Stimulated activated CD8-positive, alpha-beta memory T cell treated with anti-CD3 and anti-CD28 coated beads, Interleukin-4, amount 100 ng/mL, for 4 hours (primary cell): ENCODE results near the gene CX3CL1.
"Not testable (repeated sequence)": the region's sequence is repeated elsewhere in the genome, so short reads cannot be mapped to it uniquely, and the experiment has no call there.

ENCODE experiments used
- DNase-seq, 2 donors: peaks; one replicate each; pipeline ENCODE4 v3.0.0-alpha.2; 2020; ENCODE audit warnings: low read depth in 2 of 2, low spot score in 1 of 2

CX3CL1 gene

DNA sequence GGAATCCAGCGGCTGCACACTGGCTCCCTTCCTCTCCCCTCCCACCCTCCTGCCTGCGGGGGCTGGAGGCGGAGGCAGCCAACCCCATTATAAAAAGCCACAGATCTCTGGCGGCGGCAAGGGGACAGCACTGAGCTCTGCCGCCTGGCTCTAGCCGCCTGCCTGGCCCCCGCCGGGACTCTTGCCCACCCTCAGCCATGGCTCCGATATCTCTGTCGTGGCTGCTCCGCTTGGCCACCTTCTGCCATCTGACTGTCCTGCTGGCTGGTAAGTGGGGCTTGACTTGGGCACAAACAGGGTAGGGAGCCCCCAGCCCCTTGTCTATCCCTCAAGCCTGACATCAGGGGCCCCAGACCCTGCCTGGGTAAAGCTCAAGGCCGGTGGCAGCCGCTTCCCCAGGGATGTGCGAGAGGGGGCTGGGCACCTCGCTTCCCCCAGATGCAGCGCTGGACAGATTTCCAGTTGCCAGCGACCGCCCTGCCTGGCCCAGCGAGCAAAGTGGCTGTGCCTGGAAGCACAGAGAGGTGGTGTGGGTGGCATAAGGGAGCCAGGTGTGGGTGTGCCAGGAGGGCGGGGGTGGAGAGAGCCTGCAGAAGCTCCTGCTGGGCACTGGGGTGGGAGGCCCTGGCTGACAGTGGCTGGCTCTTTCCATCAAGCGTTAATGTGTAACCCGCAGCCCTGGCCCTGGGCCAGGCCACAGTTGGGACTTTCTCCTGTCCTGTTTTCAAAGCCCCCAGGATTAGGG is at the start of gene CX3CL1:
CX3CL1 (plus strand) TSS at position 119 of the 745 bp plus-strand sequence; CDS start at position 198, 79 bp downstream.
- no peak for DNase-seq

DNA sequence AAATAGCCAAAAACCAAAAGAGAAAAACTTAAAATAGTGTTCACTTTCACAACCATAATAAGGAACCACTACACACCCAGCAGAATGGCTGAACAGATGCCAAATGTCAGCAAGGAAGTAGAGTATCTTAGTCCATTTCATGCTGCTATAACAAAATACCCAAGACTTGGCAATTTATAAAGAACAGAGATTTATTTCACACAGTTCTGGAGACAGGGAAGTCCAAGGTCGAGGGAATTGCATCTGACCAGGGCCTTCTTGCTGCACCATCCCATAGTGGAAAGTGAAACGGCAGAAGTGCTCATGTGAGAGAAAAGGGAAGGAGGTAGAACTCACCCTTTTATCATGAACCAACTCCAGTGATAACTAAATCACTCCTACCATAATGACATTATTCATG is 47.5 kb upstream of the CX3CL1 start:
- DNase-seq, result no peak

DNA sequence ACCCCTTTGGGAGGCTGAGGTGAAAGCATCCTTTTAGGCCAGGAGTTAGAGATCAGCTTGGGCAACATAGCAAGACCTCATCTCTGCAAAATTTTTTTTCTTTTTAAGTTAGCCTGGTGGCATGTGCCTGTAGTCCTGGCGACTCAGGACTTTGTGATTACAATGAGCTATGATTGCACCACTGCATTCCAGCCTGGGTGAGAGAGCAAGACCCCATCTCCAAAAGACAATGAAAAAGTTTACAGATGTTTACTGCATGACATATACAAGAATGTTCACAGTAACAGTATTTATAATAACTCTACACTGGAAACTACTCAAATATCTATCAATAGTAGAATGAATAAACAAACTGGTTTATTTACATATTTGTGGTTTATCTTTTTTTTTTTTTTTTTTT is 46.8 kb upstream of the CX3CL1 start:
- no peak for DNase-seq

DNA sequence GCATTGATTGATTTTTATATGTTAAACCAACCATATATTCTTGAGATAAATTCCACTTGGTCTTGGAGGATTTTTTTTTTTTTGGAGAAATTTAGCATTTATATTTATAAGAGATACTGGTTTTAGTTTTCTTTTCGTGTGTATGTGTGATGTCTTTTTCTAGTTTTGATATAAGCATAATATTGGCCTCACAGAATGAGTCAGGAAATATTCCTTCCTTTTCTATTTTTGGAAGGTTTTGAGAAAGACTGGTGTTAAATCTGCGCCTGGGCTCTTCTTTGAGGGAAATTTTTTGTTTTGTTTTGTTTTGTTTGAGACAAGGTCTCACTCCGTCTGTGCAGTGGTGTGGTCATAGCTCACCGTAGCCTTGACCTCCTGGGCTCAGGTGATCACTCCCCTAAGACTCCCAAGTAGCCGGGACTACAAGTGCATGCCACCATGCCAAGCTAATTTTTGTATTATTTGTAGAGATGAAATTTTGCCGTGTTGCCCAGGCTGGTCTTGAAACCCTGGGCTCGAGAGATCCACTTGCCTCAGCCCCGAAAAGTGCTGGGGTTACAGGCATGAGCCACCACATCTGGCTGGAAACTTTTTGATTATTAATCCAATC is 42.5 kb upstream of the CX3CL1 start:
- no peak for DNase-seq

DNA sequence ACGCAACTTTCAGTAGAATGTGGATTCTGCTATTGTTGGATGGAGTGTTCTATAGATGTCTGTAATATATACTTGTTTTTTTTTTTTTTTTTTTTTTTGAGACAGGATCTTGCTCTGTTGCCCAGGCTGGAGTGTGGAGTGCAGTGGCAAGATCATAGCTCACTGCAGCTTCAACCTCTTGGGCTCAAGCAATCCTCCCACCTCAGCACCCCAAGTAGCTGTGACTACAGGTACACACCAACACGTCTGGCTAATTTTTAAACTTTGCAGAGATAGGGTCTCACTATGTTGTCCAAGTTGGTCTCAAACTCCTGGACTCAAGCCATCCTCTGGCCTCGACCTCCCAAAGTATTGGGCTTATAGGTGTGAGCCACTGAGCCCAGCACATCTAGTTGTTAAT is 40.9 kb upstream of the CX3CL1 start:
- no peak for DNase-seq

DNA sequence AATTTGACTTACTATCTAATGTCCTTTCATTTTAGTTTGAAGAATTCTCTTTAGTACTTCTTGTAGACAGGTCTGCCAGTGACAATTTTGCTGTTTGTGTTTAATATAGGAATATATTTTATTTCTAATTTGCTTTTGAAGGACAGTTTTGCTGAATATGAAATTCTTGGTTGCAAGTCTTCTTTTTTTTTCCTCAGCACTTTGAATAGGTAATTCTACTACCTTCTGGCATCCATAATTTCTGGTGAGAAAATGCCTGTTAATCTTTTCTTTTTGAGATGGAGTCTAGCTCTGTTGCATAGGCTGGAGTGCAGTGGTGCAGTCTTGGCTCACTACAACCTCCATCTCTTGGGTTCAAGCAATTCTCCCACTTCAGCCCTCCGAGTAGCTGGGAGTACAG is 38.9 kb upstream of the CX3CL1 start:
- no peak for DNase-seq

DNA sequence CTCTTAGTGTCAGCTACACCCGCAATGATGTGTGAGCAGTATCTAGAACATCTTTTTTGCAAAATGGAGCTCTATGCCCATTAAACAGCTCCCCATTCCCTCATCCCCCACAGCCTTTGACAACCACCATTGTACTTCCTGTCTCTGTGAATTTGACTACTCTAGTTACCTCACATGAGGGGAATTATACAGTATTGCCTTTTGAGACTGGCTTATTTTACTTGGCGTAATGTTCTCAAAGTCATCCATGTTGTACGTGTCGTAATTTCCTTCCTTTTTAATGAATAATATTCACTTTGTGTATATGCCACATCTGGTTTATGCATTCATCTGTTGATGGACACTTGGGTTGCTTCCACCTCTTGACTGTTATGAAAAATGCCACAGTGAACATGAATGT is 36.9 kb upstream of the CX3CL1 start:
- no peak for DNase-seq

DNA sequence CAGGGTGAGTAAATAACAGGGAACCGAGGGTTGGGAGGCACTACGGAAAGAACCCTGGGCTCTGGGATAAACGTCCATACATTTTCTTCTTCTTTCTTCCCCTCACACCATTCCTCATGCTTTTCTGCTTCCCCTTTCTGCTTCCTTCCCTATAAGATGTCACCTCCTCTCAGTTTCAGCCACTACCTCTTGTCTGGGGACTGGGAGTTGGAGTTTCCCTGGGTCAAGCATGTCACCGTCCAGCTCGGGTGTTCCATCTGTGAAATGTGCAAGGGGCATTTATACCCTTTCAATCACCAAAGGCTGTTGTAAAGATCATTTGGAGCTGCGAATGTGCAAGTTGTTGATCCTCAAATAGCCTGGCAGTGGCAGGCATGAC is 31.2 kb upstream of the CX3CL1 start:
- no peak for DNase-seq

DNA sequence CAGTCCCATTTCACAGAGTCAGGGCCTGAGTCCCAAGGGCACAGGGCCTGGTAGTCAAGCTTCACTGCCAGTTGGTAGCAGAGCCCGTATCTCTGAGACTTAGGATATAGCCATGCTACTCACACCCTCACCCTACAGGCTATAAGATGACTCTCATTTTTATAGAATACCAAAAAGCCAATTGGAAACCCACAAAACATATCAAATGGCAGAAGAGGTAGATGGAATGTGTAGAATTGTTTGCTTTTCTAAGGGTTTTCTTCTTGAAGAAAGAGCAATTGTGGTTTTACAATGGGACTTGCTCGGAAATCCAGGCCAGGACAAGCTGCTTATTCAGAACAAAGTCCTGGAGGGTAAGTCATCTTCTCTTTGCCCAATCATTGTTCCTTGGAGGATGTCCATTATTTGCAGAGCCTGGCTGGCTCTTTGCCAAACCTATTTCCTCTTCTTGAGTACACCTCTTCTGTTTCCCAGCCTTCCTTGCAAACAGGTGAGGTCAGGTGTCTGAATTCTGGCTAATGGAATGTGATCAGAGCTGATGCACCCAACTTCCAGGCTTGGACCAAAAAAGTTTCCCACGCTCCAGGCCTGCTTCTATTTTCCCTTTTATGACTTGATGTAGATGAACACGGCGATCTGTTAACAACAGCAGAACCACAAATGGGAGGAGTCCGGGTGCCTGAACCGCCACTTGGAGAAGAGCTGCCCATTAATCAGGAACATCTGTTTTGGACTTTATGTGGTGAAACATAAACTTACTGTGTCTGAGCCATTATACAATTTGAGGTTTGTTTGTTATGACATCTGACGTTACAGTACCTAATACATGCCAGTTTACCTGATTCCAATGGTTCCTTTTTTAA is 30.6 kb upstream of the CX3CL1 start:
- DNase-seq, result no peak

DNA sequence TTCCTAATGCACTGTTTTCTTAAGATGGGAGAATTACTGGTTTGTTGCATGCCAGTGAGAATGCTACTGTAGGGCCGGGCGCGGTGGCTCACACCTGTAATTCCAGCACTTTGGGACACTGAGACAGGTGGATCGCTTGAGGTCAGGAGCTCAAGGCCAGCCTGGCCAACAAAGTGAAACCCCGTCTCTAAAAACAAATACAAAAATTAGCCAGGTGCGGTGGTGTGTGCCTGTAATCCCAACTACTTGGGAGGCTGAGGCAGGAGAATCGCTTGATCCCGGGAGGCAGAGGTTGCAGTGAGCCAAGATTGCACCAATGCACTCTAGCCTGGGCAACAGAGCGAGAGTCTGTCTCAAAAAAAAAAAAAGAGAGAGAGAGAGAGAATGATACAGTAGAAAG is 29.7 kb upstream of the CX3CL1 start:
- not testable (repeated sequence) for DNase-seq

DNA sequence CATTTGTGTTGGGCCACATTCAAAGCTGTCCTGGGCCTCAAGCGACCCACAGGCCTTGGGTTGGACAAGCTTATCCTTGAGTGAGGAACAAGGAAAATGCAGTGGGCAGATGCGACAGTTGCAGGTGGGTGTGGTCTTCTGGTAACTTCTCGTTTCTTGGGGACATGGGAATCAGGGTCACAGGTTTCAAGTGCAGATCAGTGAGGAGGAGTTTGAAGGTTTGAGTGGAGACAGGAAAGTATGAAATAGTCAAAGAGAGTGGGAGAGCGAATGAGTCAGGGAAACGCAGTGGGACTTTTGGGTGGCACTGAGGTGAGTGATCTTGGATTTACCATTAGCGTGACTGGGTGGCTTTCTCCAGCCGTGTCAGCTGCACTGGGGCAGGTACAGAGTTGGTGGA is 29.1 kb upstream of the CX3CL1 start:
- DNase-seq, result no peak

DNA sequence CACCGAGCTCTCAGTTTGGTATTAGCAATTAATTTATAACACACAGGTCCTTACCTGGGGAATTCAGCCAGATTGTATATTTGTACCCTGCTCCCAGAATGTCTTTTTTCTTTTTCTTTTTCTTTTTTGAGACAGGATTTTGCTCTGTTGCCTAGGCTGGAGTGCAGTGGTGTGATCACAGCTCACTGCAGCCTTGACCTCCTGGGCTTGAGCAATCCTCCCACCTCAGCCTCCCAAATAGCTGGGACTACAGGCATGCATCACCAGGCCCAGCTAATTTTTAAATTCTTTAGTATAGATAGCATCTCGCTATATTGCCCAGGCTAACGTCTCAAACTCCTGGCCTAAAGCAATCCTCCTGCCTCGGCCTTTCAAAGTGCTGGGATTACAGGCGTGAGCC is 28.2 kb upstream of the CX3CL1 start:
- DNase-seq, result not testable (repeated sequence)

DNA sequence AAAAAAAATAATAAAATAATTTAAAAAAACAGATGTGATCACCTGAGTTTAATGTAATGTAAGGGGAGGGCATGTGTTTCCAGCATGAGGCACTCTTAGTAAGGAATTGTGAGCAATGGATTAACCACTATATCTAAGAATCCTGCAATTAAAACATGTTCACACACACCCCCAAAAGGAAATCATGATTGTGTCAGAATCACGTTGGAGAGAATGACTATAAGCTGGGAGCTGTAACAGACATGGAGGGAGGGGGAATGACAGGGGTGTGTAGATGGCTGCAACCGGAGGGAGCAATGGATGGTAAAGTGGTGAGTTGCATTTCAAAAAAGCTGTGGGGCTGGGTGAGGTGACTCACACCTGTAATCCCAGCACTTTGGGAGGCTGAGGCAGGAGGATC is 27.3 kb upstream of the CX3CL1 start:
- DNase-seq, result no peak

DNA sequence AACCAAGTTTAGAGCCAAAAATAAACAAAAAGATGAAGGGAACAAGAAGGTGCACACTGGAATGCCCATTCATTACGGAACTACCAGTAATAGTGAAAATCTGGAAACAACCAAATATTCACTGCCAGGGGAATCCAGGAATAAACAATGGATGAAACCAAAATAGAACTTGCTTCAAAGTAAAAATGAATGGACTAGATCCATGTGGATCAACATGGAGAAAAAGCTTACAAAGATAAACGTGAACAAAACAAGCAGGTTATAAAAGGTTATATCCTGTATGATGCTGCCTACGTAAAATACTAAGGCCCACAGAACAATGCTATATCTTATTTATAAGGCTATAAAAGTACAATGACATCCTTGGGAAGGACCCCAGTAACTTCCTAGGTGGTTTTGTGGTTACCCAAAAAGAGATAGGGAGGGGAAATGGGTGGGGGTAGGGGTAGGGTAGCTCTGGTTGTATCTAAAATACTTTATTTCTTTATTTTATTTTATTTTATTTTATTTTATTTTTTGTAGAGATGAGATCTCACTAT is 26.6 kb upstream of the CX3CL1 start:
- no peak for DNase-seq

DNA sequence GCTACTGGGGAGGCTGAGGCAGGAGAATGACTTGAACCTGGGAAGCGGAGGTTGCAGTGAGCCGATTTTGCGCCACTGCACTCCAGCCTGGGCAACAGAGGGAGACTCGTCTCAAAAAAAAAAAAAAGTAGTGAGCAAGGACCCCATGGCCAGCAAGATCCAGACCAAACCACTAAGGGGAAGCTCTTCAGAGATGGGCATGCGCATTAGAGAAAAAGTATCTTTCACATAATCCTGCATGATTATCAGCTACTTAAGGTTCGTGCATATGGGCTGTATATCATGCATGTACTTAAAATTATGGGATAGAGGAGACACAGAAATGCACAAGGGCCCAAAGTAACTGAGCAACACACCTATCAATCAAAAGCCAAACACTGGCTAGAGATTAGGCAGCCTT is 24.4 kb upstream of the CX3CL1 start:
- no peak for DNase-seq

DNA sequence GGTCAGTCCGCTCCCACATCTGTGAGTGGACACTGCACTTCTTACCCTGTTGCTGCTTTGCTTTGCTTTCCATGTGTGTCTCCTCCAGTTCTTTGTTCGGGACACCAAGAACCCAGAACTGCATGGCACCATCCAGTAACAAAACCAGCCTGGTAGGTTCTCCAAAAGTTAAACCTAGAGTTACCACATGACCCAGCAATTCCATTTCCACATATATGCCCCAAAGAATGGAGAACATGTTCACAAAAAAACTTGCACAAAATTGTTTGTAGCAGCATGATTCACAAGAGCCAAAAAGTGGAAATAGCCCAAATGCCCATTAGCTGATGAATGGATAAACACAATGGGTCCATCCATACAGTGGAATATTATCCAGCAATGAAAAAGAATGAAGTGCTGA is 24.0 kb upstream of the CX3CL1 start:
- no peak for DNase-seq

DNA sequence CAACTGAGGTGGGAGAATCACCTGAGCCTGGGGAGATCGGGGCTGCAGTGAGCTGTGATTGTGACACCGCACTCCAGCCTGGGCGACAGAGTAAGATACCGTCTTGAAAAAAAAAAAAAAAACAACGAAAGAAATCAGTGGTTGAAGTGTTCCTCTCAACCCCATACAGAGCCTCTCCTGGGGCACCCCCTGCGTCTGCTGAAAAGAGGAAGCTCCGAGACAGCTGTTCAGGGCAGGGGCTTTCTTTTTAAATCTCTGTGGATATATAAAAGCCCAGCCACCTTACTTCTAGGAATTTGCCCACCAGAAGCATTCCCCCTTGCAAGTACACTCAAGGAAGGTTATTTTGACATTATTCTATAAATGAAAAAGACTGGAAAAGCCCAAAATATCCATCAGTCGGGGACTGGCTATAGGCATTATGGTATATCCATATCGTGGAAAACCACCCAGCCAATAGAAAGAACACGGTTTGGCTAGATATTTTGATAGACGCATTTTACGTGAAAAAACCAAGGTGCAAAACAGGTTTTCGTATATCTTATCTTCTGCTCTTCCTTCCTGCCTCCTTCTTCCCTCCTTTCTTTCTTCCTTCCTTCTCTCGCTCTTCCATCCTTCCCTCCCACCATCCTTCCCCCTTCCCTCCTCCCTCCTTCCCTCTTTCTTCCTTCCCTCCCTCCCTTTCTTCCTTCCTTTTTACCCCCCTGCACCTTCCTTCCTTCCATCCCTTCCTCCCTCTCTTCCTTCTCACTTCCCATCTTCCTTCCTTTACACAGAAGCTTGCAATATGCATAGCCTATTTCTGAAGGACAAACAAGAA is 22.9 kb upstream of the CX3CL1 start:
- no peak for DNase-seq

DNA sequence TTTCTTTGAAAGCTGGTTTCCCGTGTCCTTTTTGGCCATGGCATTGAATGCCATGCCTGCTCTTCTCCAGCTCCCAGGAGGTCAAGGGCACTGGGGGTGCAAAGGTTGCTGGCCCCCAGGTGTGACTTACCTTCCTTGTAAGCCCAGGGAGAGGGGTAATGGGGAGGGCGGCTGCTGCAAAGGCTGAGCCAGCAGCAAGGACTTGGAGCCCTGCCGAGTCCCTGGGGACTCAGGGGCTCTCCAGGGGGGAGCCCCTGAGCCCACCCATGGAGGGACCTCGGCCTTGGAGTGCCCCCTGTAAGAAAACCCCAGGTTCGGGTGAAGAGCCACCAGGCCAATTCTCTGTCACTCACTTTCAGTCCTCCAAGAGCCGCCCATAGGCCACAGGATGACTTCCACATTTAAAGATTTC is 19.6 kb upstream of the CX3CL1 start:
- DNase-seq, result no peak

DNA sequence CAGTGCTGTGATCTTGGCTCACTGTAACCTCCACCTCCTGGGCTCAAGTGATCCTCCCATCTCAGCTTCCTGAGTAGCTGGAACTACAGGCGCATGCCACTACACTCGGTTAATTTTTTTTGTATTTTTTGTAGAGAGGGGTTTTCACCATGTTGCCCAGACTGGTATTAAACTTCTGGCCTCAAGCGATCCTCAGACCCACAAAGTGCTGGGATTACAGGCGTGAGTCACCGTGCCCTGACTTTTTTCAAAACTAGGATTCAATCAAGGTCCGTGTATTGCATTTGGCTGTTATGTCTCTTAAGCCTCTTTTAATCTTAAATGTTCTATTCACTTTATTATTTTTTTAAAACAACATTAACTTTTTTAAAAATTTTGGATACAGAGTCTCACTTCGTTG is 18.0 kb upstream of the CX3CL1 start:
- DNase-seq, result no peak

DNA sequence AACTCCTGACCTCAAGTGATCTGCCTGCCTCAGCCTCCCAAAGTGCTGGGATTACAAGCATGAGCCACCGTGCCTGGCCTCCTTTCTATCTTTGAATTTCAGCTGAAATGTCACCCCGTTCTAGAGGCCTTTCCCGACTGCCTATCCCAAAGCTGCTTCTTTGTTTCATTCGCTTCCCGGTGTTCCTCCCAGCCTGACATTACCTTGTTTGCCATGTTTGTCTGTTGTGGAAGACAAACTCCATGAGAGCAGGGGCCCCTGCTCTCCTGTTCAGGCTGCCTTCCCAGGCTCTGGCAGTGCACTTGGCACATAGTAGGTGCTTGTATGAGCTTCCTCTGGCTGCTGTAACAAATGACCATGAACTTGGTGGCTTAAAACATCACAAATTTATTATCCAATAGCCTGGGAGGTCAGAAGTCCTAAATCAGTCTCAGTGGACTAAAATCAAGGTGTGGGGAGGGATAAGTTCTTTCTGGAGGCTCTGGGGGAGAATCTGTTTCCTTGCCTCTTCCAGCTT is 16.3 kb upstream of the CX3CL1 start:
- no peak for DNase-seq

DNA sequence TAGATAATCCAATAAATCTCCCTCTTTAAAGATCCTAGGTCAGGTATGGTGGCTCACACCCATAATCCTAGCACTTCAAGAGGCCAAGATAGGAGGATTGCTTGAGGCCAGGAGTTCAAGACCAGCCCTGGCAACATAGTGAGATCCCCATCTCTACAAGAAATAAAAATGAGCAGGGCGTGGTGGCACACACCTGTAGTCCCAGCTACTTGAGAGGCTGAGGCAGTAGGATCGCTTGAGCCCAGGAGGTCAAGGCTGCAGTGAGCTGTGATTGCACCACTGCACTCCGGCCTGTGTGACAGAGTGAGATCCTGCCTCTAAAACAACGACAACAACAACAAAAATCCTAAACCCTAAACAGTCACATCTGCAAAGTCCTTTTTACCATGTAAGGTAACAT is 15.7 kb upstream of the CX3CL1 start:
- no peak for DNase-seq
